H7 (cell line): ENCODE measurements around the gene RAVER1. TPM values are rescaled to one million over a fixed set of nuclear protein-coding genes. Genes with fewer than 3 reads are reported as not detected.
"Not testable (repeated sequence)": the region's sequence is repeated elsewhere in the genome, so short reads cannot be mapped to it uniquely, and the experiment has no call there.

Experiments
- DNase-seq: peaks from one replicate; pipeline ENCODE4 v3.0.0; 2012
- H3K27me3 ChIP-seq: 2 replicates; pipeline ENCODE4 v1.6.0; 2011; ENCODE audit warnings: mild to moderate bottlenecking, low read length; ENCODE audit not compliant: control insufficient read depth, insufficient read depth
- H3K36me3 ChIP-seq: replicated peaks from 2 replicates; pipeline ENCODE4 v1.5.1; 2011; ENCODE audit warnings: low read length; ENCODE audit not compliant: control insufficient read depth, insufficient read depth
- H3K4me3 ChIP-seq: 2 replicates; pipeline ENCODE4 v1.5.1; 2011; ENCODE audit warnings: low read depth, mild to moderate bottlenecking, control low read depth, low read length, moderate library complexity; ENCODE audit not compliant: insufficient read depth
- total RNA-seq: library from RNA; depleted of rRNA; stranded (reverse); fragments of >200 nt; shearing (Covaris generic); gene quantifications from 2 replicates; pipeline ENCODE4 v1.2.3, GENCODE V29; 2014

RAVER1 gene
- total RNA-seq, 1 experiment from 2014 or later, result 32.2 TPM

- DNase-seq, result peak; percentile 29
Observed at GRCh38 chr19:10283301-10284064, 49.8 kb downstream of the RAVER1 start.

DNA sequence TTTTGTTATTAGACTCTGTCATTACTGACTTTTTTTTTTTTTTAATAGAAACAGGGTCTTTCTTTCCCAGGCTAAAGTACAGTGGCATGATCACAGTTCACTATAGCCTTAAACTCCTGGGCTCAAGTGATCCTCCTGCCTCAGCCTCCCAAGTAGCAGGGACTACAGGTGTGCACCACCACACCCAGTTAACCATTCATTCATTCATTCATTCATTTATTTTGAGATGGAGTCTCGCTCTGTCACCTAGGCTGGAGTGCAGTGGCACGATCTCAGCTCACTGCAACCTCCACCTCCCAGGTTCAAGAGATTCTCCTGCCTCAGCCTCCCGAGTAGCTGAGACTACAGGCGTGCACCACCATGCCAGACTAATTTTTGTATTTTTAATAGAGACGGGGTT, 51.3 kb downstream of the RAVER1 start:
- H3K4me3 ChIP-seq, H3K27me3 ChIP-seq, H3K36me3 ChIP-seq, DNase-seq: not testable (repeated sequence)

More at GRCh38 chr19:10283301-10284064, 49.8 kb downstream of the RAVER1 start:
- Histone ChIP-seq H3K27me3 (peaks cover 17% of the 10 kb centered on the region), H3K4me3 (no peak overlapping the region), H3K36me3 (no peaks in the 10 kb centered on the region)

- DNase-seq, result peak; percentile 15
- H3K27me3 ChIP-seq, result no peaks in the 10 kb centered on the region
- H3K4me3 ChIP-seq, result no peak overlapping the region
- H3K36me3 ChIP-seq, result no peaks in the 10 kb centered on the region
Observed at GRCh38 chr19:10279737-10280442, 53.4 kb downstream of the RAVER1 start.

DNA sequence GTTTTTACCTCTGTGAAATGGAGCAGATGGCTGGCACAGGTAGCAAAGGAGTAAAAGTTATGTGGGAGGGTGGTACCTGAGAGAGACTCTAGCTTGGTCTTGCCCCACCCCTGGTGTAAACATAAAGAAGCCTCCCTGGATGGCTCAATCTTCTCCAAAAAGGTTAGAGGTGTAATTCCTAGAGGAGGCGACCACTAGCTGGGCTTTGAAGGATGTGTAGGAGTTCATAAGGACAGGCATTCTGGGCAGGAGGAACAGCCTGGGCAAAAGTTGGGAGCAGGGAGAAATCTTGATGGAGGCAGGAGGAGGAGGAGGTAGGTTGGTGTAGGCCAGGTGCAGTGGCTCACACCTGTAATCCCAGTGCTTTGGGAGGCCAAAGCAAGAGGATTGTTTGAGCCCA, 54.4 kb downstream of the RAVER1 start:
- DNase-seq, result no peak

GRCh38 chr19:10277795-10278589, 55.3 kb downstream of the RAVER1 start:
- DNase-seq, result no peak
- Histone ChIP-seq H3K36me3 (no peaks in the 10 kb centered on the region), H3K27me3 (no peaks in the 10 kb centered on the region), H3K4me3 (no peak overlapping the region)

More for the DNA sequence above, 54.4 kb downstream of the RAVER1 start:
- Histone ChIP-seq H3K36me3 (no peaks in the 10 kb centered on the region), H3K27me3 (no peaks in the 10 kb centered on the region), H3K4me3 (no peak overlapping the region)

DNA sequence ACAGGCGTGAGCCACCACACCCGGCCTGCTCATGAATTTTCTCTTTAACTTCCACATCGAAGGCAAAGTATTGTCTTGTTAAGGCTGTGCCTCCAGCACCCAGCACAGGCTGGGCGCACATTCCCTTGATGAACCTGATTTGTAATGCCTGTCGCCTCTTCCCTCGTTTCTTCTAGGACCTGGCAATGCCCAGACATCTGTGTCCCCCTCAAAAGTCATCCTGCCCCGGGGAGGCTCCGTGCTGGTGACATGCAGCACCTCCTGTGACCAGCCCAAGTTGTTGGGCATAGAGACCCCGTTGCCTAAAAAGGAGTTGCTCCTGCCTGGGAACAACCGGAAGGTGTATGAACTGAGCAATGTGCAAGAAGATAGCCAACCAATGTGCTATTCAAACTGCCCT, 58.7 kb downstream of the RAVER1 start:
- Histone ChIP-seq H3K4me3 (no peak overlapping the region), H3K36me3 (no peaks in the 10 kb centered on the region), H3K27me3 (peaks cover 29% of the 10 kb centered on the region)
- peak; percentile 22 for DNase-seq

- DNase-seq, result peak; percentile 47
- Histone ChIP-seq H3K36me3 (no peaks in the 10 kb centered on the region), H3K27me3 (peaks cover 31% of the 10 kb centered on the region), H3K4me3 (no peak overlapping the region)
Observed at GRCh38 chr19:10271543-10272086, 61.7 kb downstream of the RAVER1 start.

GRCh38 chr19:10270616-10271394, 62.5 kb downstream of the RAVER1 start, which contains the start of gene ICAM1:
ICAM1 (plus strand) TSS chr19:10271120; CDS start chr19:10271160, 40 bp downstream.
- Histone ChIP-seq H3K36me3 (no peaks in the 10 kb centered on the region), H3K27me3 (peaks cover 31% of the 10 kb centered on the region), H3K4me3 (peak within 1 kb of the TSS; percentile 40)
- peak; percentile 93 for DNase-seq

DNA sequence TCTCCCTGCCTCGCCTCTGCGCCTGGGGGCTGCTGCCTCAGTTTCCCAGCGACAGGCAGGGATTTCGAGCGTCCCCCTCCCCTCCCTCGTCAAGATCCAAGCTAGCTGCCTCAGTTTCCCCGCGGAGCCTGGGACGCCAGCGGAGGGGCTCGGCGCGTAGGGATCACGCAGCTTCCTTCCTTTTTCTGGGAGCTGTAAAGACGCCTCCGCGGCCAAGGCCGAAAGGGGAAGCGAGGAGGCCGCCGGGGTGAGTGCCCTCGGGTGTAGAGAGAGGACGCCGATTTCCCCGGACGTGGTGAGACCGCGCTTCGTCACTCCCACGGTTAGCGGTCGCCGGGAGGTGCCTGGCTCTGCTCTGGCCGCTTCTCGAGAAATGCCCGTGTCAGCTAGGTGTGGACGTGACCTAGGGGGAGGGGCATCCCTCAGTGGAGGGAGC, 63.1 kb downstream of the RAVER1 start:
- peak overlapping the region; percentile 40 for H3K4me3 ChIP-seq
- peak; percentile 77 for DNase-seq
- no peaks in the 10 kb centered on the region for H3K36me3 ChIP-seq
- H3K27me3 ChIP-seq, result peaks cover 31% of the 10 kb centered on the region

DNA sequence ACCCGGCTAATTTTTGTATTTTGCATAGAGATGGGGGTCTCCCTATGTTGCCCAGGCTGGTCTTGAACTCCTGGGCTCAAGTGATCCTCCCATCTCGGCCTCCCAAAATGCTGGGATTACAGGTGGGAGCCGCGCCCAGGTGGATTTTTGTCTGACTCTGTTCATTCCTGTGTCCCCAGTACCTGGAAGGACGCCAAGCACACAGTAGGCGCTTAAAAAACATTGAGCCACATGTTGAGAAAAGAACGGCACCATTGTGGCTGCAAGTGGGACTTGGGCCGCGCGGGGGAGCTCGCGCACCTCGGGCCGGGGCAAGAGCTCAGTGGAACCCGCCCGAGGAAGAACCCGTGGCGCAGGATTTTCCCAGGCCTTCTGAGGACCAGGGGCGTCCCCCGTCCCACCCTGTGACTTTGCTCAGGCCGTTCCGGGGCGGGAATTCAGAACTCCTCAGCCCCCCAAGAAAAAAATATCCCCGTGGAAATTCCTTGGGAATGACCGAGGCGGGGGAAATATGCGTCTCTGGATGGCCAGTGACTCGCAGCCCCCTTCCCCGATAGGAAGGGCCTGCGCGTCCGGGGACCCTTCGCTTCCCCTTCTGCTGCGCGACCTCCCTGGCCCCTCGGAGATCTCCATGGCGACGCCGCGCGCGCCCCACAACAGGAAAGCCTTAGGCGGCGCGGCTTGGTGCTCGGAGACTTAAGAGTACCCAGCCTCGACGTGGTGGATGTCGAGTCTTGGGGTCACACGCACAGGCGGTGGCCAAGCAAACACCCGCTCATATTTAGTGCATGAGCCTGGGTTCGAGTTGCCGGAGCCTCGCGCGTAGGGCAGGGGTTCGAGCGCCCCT, 63.8 kb downstream of the RAVER1 start:
- Histone ChIP-seq H3K4me3 (peak overlapping the region; percentile 40), H3K36me3 (no peaks in the 10 kb centered on the region), H3K27me3 (peaks cover 31% of the 10 kb centered on the region)
- DNase-seq, result peak; percentile 94

DNA sequence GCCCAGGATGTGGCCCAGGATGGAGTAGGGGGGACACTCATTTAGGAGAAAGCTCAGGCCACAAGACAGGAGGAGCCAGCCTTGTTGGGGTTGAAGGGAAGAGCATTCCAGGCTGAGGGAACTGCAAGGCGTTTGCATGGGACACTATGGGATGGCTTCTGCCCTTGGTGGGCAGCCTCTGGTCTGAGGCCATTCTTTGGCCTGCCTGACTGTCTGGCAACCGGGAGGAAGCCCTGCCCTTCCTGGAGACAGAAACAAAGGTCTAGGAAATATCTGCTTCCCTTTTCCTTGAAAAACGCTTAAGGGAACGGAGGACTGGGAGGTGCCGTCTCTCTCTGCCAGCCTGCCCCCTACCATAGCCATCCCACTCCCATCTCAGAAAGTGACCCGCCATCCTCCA, 65.3 kb downstream of the RAVER1 start:
- no peak for DNase-seq
- H3K36me3 ChIP-seq, result no peaks in the 10 kb centered on the region
- no peak overlapping the region for H3K4me3 ChIP-seq
- H3K27me3 ChIP-seq, result peaks cover 31% of the 10 kb centered on the region

DNA sequence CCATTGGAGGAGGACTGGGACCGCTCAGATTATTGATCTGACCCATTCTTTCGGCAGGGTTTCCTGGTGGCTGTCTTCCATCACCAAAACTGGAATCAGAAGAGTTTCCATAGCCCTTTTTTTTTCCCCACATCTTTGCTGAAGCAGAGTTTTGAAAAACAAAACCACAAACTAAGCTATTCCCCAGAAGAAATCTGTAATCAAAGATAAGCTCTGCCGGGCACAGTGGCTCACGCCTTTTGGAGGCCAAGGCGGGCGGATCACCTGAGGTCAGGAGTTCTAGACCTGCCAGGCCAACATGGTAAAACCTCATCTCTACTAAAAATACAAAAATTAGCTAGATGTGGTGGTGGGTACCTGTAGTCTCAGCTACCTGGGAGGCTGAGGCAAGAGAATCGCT, 66.6 kb downstream of the RAVER1 start:
- no peak overlapping the region for H3K4me3 ChIP-seq
- peaks cover 22% of the 10 kb centered on the region for H3K27me3 ChIP-seq
- H3K36me3 ChIP-seq, result no peaks in the 10 kb centered on the region
- no peak for DNase-seq
